Measurements from ENCODE around the gene CDC26. TPM values are rescaled to one million over a fixed set of nuclear protein-coding genes. Genes with fewer than 3 reads are reported as not detected.

The CDC26 gene
- total RNA-seq = 46.4 and 60.4 TPM in 2 replicates

GRCh38 chr9:113275157-113276131 is at the start of gene CDC26, which contains the start of gene PRPF4:
TSS of gene CDC26 (minus strand) at chr9:113275572. CDS start at chr9:113272507, 3,065 bp downstream.
TSS of gene PRPF4 (plus strand) at chr9:113275658. CDS start at chr9:113275744, 86 bp downstream.

GRCh38 chr9:113302792-113303418 is 27.5 kb upstream of the CDC26 start, which contains the start of gene RNF183:
TSS of gene RNF183 (minus strand) at chr9:113303376. CDS start at chr9:113298184, 5,192 bp downstream.

GRCh38 chr9:113221003-113221799 is 54.2 kb downstream of the CDC26 start, which contains the start of the genes FKBP15 and SLC31A1:
TSS of gene FKBP15 (minus strand) at chr9:113221277. CDS start at chr9:113221243, 34 bp downstream.
TSS of gene SLC31A1 (plus strand) at chr9:113221544. CDS start at chr9:113256149, 34,605 bp downstream.

Other genes starting within 250 kb of the CDC26 start
- gene ZFP37, start 218.8 kb downstream of the CDC26 start, total RNA-seq = 4.4 and 6.8 TPM in 2 replicates
- gene SLC31A2, start 124.6 kb downstream of the CDC26 start, total RNA-seq = 33.3 and 39.0 TPM in 2 replicates
- gene FKBP15, start 54.3 kb downstream of the CDC26 start, total RNA-seq = 32.9 and 35.5 TPM in 2 replicates
- 37.4 and 39.3 TPM in 2 replicates for gene SLC31A1, start 54.0 kb downstream of the CDC26 start, total RNA-seq
- 20.9 and 25.6 TPM in 2 replicates for gene PRPF4, start 86 bp upstream of the CDC26 start, total RNA-seq
- not detected in 2 replicates for gene RNF183, start 27.8 kb upstream of the CDC26 start, total RNA-seq
- 2.9 and 3.2 TPM in 2 replicates for gene WDR31, start 64.7 kb upstream of the CDC26 start, total RNA-seq
- under 0.01 and 0.11 TPM in 2 replicates for gene BSPRY, start 74.0 kb upstream of the CDC26 start, total RNA-seq
- gene HDHD3, start 101.4 kb upstream of the CDC26 start, total RNA-seq = 15.7 and 19.3 TPM in 2 replicates
- 21.3 and 22.9 TPM in 2 replicates for gene ALAD, start 125.7 kb upstream of the CDC26 start, total RNA-seq
- gene POLE3, start 135.1 kb upstream of the CDC26 start, total RNA-seq = 37.1 and 47.3 TPM in 2 replicates
- gene C9orf43, start 135.2 kb upstream of the CDC26 start, total RNA-seq = 0.43 and 0.52 TPM in 2 replicates
- gene RGS3, start 188.2 kb upstream of the CDC26 start, total RNA-seq = 83.4 and 87.5 TPM in 2 replicates